ENCODE results near the gene TMEM120B.
A peak's percentile ranks its signal among the peaks of the same experiment; 100 is the strongest.
"Not testable (repeated sequence)": the region's sequence is repeated elsewhere in the genome, so short reads cannot be mapped to it uniquely, and the experiment has no call there.

TMEM120B gene

GRCh38 chr12:121748571-121749265, 36.2 kb downstream of the TMEM120B start:
- no peak for DNase-seq (ENCODE audit: low read depth)

- no peak for DNase-seq (ENCODE audit: low read depth)
These were observed 36.7 kb downstream of the TMEM120B start for GRCh38 chr12:121749267-121749666.

- no peak for DNase-seq (ENCODE audit: low read depth)
These were observed 38.0 kb downstream of the TMEM120B start for GRCh38 chr12:121750507-121750955.

GRCh38 chr12:121751034-121751433, 38.5 kb downstream of the TMEM120B start:
- no peak for DNase-seq (ENCODE audit: low read depth)

- no peak for DNase-seq (ENCODE audit: low read depth)
These were observed 39.3 kb downstream of the TMEM120B start for GRCh38 chr12:121751749-121752351.

- DNase-seq (ENCODE audit: low read depth) = no peak
These were observed 41.3 kb downstream of the TMEM120B start for GRCh38 chr12:121753844-121754264.

- no peak for DNase-seq (ENCODE audit: low read depth)
These were observed 42.3 kb downstream of the TMEM120B start for GRCh38 chr12:121754836-121755235.

GRCh38 chr12:121755591-121755990, 43.0 kb downstream of the TMEM120B start:
- no peak for DNase-seq (ENCODE audit: low read depth)

GRCh38 chr12:121758536-121758935, 46.0 kb downstream of the TMEM120B start:
- not testable (repeated sequence) for DNase-seq (ENCODE audit: low read depth)

GRCh38 chr12:121762269-121762668, 49.7 kb downstream of the TMEM120B start:
- no peak for DNase-seq (ENCODE audit: low read depth)

- DNase-seq (ENCODE audit: low read depth) = no peak
These were observed 52.3 kb downstream of the TMEM120B start for GRCh38 chr12:121764808-121765207.

GRCh38 chr12:121765573-121765972, 53.0 kb downstream of the TMEM120B start:
- no peak for DNase-seq (ENCODE audit: low read depth)

GRCh38 chr12:121766290-121767039, 53.9 kb downstream of the TMEM120B start:
- no peak for DNase-seq (ENCODE audit: low read depth)

GRCh38 chr12:121767525-121768016, 55.0 kb downstream of the TMEM120B start:
- DNase-seq (ENCODE audit: low read depth) = no peak

- no peak for DNase-seq (ENCODE audit: low read depth)
These were observed 56.8 kb downstream of the TMEM120B start for GRCh38 chr12:121769297-121769830.

GRCh38 chr12:121769831-121770301, 57.3 kb downstream of the TMEM120B start:
- DNase-seq (ENCODE audit: low read depth) = no peak

GRCh38 chr12:121770388-121770787, 57.8 kb downstream of the TMEM120B start:
- no peak for DNase-seq (ENCODE audit: low read depth)

GRCh38 chr12:121770813-121771625, 58.5 kb downstream of the TMEM120B start:
- no peak for DNase-seq (ENCODE audit: low read depth)

GRCh38 chr12:121773011-121773777, 60.6 kb downstream of the TMEM120B start:
- DNase-seq (ENCODE audit: low read depth) = peak; percentile 67

GRCh38 chr12:121774968-121775474, 62.5 kb downstream of the TMEM120B start:
- no peak for DNase-seq (ENCODE audit: low read depth)

Measured in activated T-cell treated with anti-CD3 and anti-CD28 coated beads for 24 hours (primary cell).